ENCODE data around the gene CEP250.

The CEP250 gene

GRCh38 chr20:35461620-35462019, 6.2 kb downstream of the CEP250 start:
- no peak overlapping the region for H3K4me2 ChIP-seq (ENCODE audit: low read length, poor library complexity, severe bottlenecking)
- WGBS, result 56% methylated on average over 3 of the region's 3 CpGs
- peaks cover 17% of the 10 kb centered on the region for H3K79me1 ChIP-seq (replicated peaks; ENCODE audit: low read length, poor library complexity, severe bottlenecking)
- H2AK5ac ChIP-seq (ENCODE audit: low read length, severe bottlenecking), result no peak overlapping the region
- H3K4ac ChIP-seq (ENCODE audit: low read depth in 1 of 2, low read length in 2 of 2), result no peak overlapping the region
- H3K27ac ChIP-seq (ENCODE audit: low read length, poor library complexity, severe bottlenecking), result peak overlapping the region; percentile 17
- H3K14ac ChIP-seq (ENCODE audit: low read length in 2 of 2), result no peak overlapping the region
- no peak overlapping the region for H3K18ac ChIP-seq (ENCODE audit: low read depth in 1 of 2, low read length in 2 of 2)
- H3K9ac ChIP-seq (ENCODE audit: low read length), result peak overlapping the region; percentile 36
- no peak overlapping the region for H4K8ac ChIP-seq (ENCODE audit: low read length)
- H3K23ac ChIP-seq (ENCODE audit: low read length in 2 of 2), result no peak overlapping the region
- H3K4me3 ChIP-seq (ENCODE audit: insufficient read depth in 1 of 2, low read depth in 1 of 2, low read length in 2 of 2), result no peak overlapping the region
- peaks cover 33 to 64% of the 10 kb centered on the region in 2 experiments for H3K36me3 ChIP-seq (ENCODE audit: control insufficient read depth in 1 of 2, insufficient read depth in 2 of 2, low read depth in 1 of 2, low read length in 2 of 2)
- H2BK5ac ChIP-seq (ENCODE audit: low read depth, low read length, poor library complexity, severe bottlenecking), result no peak overlapping the region
- no peak overlapping the region for H2BK120ac ChIP-seq (ENCODE audit: low read depth, low read length)
- no peak overlapping the region for H2AFZ ChIP-seq (ENCODE audit: low read depth, low read length)
- no peaks in the 10 kb centered on the region for H3K9me3 ChIP-seq (ENCODE audit: control insufficient read depth, low read length)
- no peaks in the 10 kb centered on the region for H3K27me3 ChIP-seq (ENCODE audit: control insufficient read depth in 1 of 2, insufficient read depth in 1 of 2, low read length in 2 of 2)
- H3K4me1 ChIP-seq (ENCODE audit: control insufficient read depth, insufficient read depth, low read depth, low read length), result peaks cover 6% of the 10 kb centered on the region
- H4K91ac ChIP-seq (ENCODE audit: low read length), result no peak overlapping the region
- no peak overlapping the region for H2BK15ac ChIP-seq (ENCODE audit: low read depth, poor library complexity, severe bottlenecking)
- DNase-seq, result peak; percentile 40
- no peak overlapping the region for H2BK12ac ChIP-seq (ENCODE audit: low read length in 2 of 2)

GRCh38 chr20:35462351-35462750, 7.0 kb downstream of the CEP250 start:
- 90% methylated on average over 1 of the region's 2 CpGs for WGBS
- H3K4me3 ChIP-seq (ENCODE audit: insufficient read depth in 1 of 2, low read depth in 1 of 2, low read length in 2 of 2), result no peak overlapping the region

GRCh38 chr20:35463455-35464300, 8.3 kb downstream of the CEP250 start:
- H3K4ac ChIP-seq (ENCODE audit: low read depth in 1 of 2, low read length in 2 of 2), result no peak overlapping the region

More at GRCh38 chr20:35462351-35462750, 7.0 kb downstream of the CEP250 start:
- Histone ChIP-seq H4K8ac (ENCODE audit: low read length) (no peak overlapping the region), H3K4me2 (ENCODE audit: low read length, poor library complexity, severe bottlenecking) (no peak overlapping the region), H4K91ac (ENCODE audit: low read length) (no peak overlapping the region), H3K14ac (ENCODE audit: low read length in 2 of 2) (no peak overlapping the region), H2BK15ac (ENCODE audit: low read depth, poor library complexity, severe bottlenecking) (no peak overlapping the region), H2BK12ac (ENCODE audit: low read length in 2 of 2) (no peak overlapping the region), H2BK120ac (ENCODE audit: low read depth, low read length) (no peak overlapping the region), H3K9me3 (ENCODE audit: control insufficient read depth, low read length) (no peaks in the 10 kb centered on the region), H3K18ac (ENCODE audit: low read depth in 1 of 2, low read length in 2 of 2) (no peak overlapping the region), H2AK5ac (ENCODE audit: low read length, severe bottlenecking) (no peak overlapping the region), H2AFZ (ENCODE audit: low read depth, low read length) (no peak overlapping the region), H3K36me3 (ENCODE audit: control insufficient read depth in 1 of 2, insufficient read depth in 2 of 2, low read depth in 1 of 2, low read length in 2 of 2) (peaks cover 40 to 70% of the 10 kb centered on the region in 2 experiments), H3K9ac (ENCODE audit: low read length) (no peak overlapping the region), H3K27ac (ENCODE audit: low read length, poor library complexity, severe bottlenecking) (no peak overlapping the region), H3K79me1 (replicated peaks; ENCODE audit: low read length, poor library complexity, severe bottlenecking) (peaks cover 17% of the 10 kb centered on the region), H3K4ac (ENCODE audit: low read depth in 1 of 2, low read length in 2 of 2) (no peak overlapping the region), H3K4me1 (ENCODE audit: control insufficient read depth, insufficient read depth, low read depth, low read length) (peaks cover 10% of the 10 kb centered on the region), H3K23ac (ENCODE audit: low read length in 2 of 2) (no peak overlapping the region), H3K27me3 (ENCODE audit: control insufficient read depth in 1 of 2, insufficient read depth in 1 of 2, low read length in 2 of 2) (no peaks in the 10 kb centered on the region), H2BK5ac (ENCODE audit: low read depth, low read length, poor library complexity, severe bottlenecking) (no peak overlapping the region)
- DNase-seq, result no peak

DNA sequence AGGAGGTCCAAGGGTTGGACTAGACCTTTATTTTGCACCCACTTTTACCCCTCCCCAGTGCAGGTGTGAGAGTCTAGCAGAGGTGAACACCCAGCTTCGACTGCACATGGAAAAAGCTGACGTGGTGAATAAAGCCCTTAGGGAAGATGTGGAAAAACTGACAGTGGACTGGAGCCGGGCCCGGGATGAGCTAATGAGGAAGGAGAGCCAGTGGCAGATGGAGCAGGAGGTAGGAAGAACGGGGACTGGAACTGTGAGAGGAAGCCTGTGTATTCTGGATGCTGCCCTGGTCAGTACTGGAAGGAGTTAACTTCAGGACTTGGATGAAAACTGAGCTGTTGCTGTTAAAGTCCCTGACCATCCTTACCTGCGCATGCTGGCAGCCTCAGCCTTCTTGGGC, 10.6 kb downstream of the CEP250 start:
- Histone ChIP-seq H3K27ac (ENCODE audit: low read length, poor library complexity, severe bottlenecking) (no peak overlapping the region), H2BK120ac (ENCODE audit: low read depth, low read length) (no peak overlapping the region), H4K91ac (ENCODE audit: low read length) (no peak overlapping the region), H3K4me1 (ENCODE audit: control insufficient read depth, insufficient read depth, low read depth, low read length) (peaks cover 17% of the 10 kb centered on the region), H3K14ac (ENCODE audit: low read length in 2 of 2) (no peak overlapping the region), H2AFZ (ENCODE audit: low read depth, low read length) (no peak overlapping the region), H4K8ac (ENCODE audit: low read length) (no peak overlapping the region), H3K27me3 (ENCODE audit: control insufficient read depth in 1 of 2, insufficient read depth in 1 of 2, low read length in 2 of 2) (no peaks in the 10 kb centered on the region), H2BK15ac (ENCODE audit: low read depth, poor library complexity, severe bottlenecking) (no peak overlapping the region), H3K4me3 (ENCODE audit: insufficient read depth in 1 of 2, low read depth in 1 of 2, low read length in 2 of 2) (no peak overlapping the region), H3K79me1 (replicated peaks; ENCODE audit: low read length, poor library complexity, severe bottlenecking) (peaks cover 26% of the 10 kb centered on the region), H3K4ac (ENCODE audit: low read depth in 1 of 2, low read length in 2 of 2) (no peak overlapping the region), H3K36me3 (ENCODE audit: control insufficient read depth in 1 of 2, insufficient read depth in 2 of 2, low read depth in 1 of 2, low read length in 2 of 2) (peaks cover 47 to 90% of the 10 kb centered on the region in 2 experiments), H2BK12ac (ENCODE audit: low read length in 2 of 2) (no peak overlapping the region), H2BK5ac (ENCODE audit: low read depth, low read length, poor library complexity, severe bottlenecking) (no peak overlapping the region), H3K18ac (ENCODE audit: low read depth in 1 of 2, low read length in 2 of 2) (no peak overlapping the region), H3K4me2 (ENCODE audit: low read length, poor library complexity, severe bottlenecking) (no peak overlapping the region), H2AK5ac (ENCODE audit: low read length, severe bottlenecking) (no peak overlapping the region), H3K23ac (ENCODE audit: low read length in 2 of 2) (no peak overlapping the region), H3K9ac (ENCODE audit: low read length) (no peak overlapping the region), H3K9me3 (ENCODE audit: control insufficient read depth, low read length) (no peaks in the 10 kb centered on the region)
- no peak for DNase-seq
- 97% methylated on average over 6 of the region's 6 CpGs for WGBS

More at GRCh38 chr20:35463455-35464300, 8.3 kb downstream of the CEP250 start:
- no peak overlapping the region for H2AK5ac ChIP-seq (ENCODE audit: low read length, severe bottlenecking)
- H3K4me3 ChIP-seq (ENCODE audit: insufficient read depth in 1 of 2, low read depth in 1 of 2, low read length in 2 of 2), result no peak overlapping the region
- no peak overlapping the region for H3K18ac ChIP-seq (ENCODE audit: low read depth in 1 of 2, low read length in 2 of 2)
- H3K79me1 ChIP-seq (replicated peaks; ENCODE audit: low read length, poor library complexity, severe bottlenecking), result peaks cover 17% of the 10 kb centered on the region
- no peak overlapping the region for H3K9ac ChIP-seq (ENCODE audit: low read length)
- H3K27ac ChIP-seq (ENCODE audit: low read length, poor library complexity, severe bottlenecking), result no peak overlapping the region
- no peak overlapping the region for H3K23ac ChIP-seq (ENCODE audit: low read length in 2 of 2)
- H3K27me3 ChIP-seq (ENCODE audit: control insufficient read depth in 1 of 2, insufficient read depth in 1 of 2, low read length in 2 of 2), result no peaks in the 10 kb centered on the region
- H3K14ac ChIP-seq (ENCODE audit: low read length in 2 of 2), result no peak overlapping the region
- no peak overlapping the region for H2BK15ac ChIP-seq (ENCODE audit: low read depth, poor library complexity, severe bottlenecking)
- H3K36me3 ChIP-seq (ENCODE audit: control insufficient read depth in 1 of 2, insufficient read depth in 2 of 2, low read depth in 1 of 2, low read length in 2 of 2), result peaks cover 42 to 81% of the 10 kb centered on the region in 2 experiments
- no peak overlapping the region for H2BK5ac ChIP-seq (ENCODE audit: low read depth, low read length, poor library complexity, severe bottlenecking)
- no peak overlapping the region for H2BK12ac ChIP-seq (ENCODE audit: low read length in 2 of 2)
- 65% methylated on average over 4 of the region's 4 CpGs for WGBS
- H3K4me2 ChIP-seq (ENCODE audit: low read length, poor library complexity, severe bottlenecking), result no peak overlapping the region
- H4K8ac ChIP-seq (ENCODE audit: low read length), result no peak overlapping the region
- no peak overlapping the region for H2AFZ ChIP-seq (ENCODE audit: low read depth, low read length)
- H3K9me3 ChIP-seq (ENCODE audit: control insufficient read depth, low read length), result no peaks in the 10 kb centered on the region
- peak; percentile 73 for DNase-seq
- peaks cover 17% of the 10 kb centered on the region for H3K4me1 ChIP-seq (ENCODE audit: control insufficient read depth, insufficient read depth, low read depth, low read length)
- no peak overlapping the region for H4K91ac ChIP-seq (ENCODE audit: low read length)
- no peak overlapping the region for H2BK120ac ChIP-seq (ENCODE audit: low read depth, low read length)

All from mesenchymal stem cell (in vitro differentiated cells and primary cell).